Stimulated activated CD8-positive, alpha-beta memory T cell treated with anti-CD3 and anti-CD28 coated beads, Interleukin-7, amount 100 ng/mL, for 1 hour (primary cell): Measurements from ENCODE around the gene COPG2.
"Not testable (repeated sequence)": the region's sequence is repeated elsewhere in the genome, so short reads cannot be mapped to it uniquely, and the experiment has no call there.

Experiments
- DNase-seq, 2 donors: peaks; one replicate each; pipeline ENCODE4 v3.0.0-alpha.2; 2020; ENCODE audit warnings: low read depth in 2 of 2

COPG2 gene

DNA sequence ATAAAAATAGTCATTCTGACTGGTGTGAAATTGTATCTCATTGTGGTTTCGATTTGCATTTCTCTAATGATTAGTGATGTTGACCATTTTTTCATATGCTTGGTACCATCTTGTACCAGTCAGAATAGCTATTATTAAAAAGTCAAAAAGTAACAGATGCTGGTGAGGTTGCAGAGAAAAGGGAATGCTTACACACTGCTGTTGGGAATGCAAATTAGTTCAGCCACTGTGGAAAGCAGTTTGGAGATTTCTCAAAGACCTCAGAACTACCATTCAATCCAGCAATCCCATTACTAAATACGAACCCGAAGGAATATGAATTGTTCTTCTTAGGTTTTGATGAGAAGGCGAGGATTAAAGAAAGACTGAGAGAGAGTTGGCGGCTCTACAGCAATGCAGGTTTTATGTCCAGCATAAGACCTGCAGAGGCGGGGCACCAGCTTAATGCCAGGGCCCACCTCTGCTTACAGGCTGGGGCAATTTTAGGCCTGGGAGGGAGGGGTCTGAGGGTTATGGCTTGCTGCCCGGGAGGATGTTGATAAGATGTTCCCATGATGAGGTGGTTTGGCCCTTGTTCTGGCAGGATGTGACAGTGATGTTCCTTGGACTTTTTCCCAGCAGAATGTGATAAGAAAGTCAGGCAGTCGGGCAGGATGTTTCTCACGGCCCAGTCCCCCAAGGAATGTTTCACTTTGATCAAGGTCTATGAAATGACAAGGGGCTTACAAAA lies 102.2 kb downstream of the COPG2 start:
- no peak for DNase-seq

DNA sequence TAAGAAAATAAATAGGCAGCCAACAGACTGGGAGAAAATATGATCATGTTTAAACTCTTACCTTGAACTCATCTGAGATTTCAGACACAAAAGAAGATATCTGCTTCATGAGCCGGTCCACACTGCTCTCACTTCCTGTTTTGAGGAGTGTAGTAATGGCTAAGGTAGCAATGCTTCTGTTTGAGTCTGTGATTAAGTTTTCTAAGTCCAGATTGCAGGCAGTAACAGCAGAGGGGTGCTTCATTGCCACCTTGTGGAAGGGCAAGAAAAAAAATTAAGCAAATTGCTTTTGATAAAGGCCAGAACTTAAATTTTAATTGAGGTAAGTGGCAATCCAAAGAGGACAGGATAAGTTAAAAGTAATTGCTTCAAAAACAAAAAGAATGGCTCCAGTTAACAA lies 107.6 kb downstream of the COPG2 start:
- DNase-seq, result no peak

DNA sequence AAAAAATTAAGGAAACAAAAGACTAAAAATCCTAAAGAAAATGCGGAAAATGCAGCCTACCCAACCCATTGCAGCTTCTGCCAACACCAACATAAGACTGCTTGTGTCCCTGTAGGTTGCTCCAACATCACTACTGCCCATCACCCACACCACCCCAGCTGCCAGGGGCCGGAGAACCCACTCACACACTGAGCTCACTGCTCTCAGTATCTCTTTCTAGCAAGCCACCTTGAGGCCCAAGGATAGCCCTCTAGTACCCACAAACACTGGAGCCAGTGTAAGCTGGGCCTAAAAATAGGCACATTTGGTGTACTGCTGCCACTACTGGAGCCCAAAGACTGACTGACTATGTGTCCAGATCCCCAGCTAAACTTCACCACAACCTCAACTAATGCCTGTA lies 109.4 kb downstream of the COPG2 start:
- no peak for DNase-seq

DNA sequence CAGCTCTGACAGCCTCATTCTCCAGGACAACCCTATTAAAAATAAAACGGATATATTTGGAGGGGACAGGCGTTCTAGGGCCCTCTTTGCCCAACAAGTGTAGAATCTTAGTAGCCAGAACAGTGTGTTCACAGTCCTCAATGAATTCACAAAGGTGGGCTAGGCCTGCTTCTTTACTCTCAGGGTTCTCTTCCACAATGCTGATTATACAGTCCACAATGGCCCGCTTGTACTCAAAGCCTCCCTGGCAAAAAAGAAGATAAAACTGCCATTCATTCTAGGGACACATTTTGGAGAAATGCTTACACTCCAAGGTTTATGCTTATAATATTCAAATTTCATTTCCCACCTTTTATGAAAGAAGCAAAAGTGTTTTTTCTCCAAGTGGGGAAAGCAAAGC lies 114.1 kb downstream of the COPG2 start:
- no peak for DNase-seq

DNA sequence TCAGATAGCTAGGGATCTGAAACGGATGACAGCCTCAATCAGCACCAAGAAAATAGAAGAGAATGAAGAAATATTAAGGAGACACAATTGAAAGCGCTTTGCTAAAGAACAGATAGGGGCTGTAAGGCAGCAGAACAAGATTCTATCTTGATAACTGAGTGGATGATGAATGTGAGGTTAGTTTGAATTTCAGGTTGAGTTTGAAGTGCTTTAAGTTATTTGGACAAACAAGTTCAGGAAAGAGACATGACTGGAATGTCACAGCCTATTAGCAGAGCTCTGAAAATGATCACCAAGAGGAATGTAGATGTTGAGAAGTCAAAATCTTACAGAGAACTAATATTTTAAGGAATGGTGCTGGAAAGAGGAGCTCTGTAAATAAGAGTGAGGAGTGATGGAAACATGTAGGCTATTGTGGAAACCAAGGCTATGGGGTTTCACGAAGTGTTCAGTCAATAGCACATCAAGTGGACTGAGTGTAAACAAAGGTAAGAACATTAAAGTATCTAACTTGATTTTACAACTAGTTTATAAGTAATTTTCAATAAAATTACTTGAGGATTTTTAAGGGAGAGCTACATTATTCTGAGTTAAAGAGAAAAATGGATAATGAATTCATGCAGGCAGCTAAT lies 115.0 kb downstream of the COPG2 start:
- no peak for DNase-seq

DNA sequence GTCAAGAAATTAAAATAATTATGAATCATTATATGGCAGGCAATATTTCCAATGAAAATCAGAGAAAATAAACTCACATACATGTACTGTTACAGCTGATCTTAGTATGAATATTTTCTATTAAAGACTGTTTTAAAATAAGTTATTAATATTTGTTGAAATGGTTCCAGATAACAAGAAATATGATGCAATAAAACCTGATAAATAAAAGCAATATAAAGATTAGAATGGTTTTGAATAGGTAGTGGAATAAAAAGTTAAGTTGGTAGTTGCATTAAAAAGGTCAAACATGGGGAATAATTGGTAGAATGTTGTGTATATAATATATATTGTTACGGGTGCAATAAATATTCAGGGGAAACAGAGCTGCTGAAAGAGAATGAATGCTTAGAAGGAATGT lies 124.2 kb downstream of the COPG2 start:
- DNase-seq, result no peak

DNA sequence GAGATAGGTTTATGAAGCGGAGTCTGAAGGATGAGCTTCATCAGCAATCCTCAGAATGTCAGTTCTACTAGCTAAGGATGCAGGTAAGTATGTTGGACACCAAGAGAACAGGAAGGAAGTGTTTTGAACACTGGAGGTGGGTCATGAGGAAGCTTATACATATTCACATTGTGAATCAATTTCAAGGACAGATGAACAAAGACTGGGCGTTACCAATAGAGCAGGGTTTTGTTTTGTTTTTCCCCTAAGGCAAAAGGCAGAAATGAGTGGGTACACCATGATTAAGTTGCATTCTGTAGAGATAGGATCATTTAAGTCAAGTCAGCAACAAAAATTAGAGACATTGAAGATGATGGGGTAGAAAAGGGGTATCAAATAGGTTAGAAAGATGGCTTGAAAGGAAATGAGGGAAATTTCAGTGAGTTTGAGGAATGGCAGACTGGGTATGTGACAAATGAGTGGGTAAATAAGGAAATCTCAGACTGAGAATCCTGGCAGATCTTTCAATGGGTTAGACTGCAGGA lies 125.0 kb downstream of the COPG2 start:
- no peak for DNase-seq

DNA sequence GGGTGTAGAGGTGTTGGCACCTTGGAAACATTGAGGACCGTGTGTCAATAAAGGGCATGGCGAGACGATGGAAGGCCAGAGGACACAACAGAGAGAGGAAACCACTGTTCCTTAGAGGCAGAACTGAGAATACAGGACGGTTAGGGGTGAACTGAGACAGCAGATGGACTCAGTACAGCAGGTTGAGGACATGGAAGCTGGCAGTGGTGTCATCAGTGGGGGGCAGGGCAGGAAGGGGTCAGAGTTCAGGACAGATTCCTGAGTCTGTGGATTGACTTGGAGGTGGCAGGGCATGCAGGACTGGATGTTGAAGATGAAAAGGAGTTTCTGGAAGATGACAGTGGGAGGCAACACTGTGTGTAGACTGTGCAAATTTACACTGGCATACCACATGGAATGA lies 126.3 kb downstream of the COPG2 start:
- DNase-seq, result not testable (repeated sequence)

DNA sequence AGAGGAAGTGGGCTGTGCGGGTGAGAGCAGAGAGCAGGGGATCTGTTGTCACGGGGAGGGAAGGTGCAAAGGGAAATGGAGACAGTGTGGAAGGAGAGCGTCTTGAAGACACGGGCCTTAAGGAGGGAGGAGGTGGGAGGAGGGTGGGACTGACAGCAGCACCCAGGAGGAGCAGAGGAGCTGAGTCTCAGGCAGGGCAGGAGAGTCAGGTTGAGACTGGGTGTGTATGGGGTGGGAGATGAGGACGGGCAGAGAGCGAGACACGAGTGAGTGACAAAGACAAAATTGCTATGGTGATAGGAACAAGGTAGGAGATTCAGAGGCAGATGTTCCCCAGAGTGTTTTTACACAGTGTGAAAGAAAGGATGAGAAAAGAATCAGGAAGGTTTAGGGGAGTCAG lies 127.3 kb downstream of the COPG2 start:
- not testable (repeated sequence) for DNase-seq

DNA sequence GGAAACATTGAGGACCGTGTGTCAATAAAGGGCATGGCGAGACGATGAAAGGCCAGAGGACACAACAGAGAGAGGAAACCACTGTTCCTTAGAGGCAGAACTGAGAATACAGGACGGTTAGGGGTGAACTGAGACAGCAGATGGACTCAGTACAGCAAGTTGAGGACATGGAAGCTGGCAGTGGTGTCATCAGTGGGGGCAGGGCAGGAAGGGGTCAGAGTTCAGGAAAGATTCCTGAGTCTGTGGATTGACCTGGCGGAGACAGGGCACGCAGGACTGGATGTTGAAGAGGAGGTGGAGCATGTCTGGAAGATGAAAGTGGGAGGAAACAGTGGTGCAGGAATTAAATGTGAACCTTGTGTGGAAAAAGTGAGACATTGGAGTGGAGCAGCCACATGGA lies 130.7 kb downstream of the COPG2 start:
- not testable (repeated sequence) for DNase-seq

DNA sequence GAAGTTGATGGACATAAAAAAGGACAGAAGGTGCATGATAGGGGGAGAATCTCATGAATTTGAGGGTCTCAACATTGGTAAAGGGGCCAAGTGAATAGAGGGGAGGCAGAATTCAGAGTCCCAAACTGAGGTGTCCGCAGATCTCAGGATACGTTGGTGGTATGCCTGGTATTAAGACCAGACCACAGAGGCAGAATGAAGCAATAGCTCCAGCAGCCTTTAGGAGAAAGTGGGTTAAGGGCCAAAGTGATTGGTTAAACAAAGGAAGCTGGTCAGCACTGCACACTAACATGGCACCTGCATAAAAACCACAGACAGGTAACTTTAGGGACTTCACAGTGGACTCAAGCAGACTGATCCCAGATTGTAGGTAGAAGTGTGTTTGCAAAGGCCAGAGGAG lies 139.1 kb downstream of the COPG2 start:
- DNase-seq, result no peak

DNA sequence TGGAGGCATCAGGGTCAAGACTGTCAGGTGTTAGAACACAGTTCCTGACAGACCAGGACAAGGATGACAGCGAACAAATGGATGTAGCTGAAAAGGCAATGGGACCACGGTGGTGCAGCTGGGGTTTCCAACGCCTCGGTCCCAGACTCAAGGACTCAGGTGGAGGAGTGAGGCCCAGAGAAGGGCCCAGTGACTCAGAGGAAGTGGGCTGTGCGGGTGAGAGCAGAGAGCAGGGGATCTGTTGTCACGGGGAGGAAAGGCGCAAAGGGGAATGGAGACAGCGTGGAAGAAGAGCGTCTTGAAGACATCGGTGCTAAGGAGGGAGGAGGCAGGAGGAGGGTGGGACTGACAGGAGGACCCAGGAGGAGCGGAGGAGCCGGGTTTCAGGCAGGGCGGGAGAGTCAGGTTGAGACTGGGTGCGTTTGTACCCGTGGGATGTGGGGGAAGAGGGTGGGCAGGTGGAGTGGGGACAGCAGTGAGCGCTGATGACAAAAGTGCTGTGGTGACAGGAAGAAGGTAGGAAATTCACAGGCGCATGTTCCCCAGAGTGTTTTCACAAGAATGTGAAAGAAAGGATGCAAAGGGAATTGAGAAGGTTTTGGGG lies 140.7 kb downstream of the COPG2 start:
- DNase-seq, result not testable (repeated sequence)

DNA sequence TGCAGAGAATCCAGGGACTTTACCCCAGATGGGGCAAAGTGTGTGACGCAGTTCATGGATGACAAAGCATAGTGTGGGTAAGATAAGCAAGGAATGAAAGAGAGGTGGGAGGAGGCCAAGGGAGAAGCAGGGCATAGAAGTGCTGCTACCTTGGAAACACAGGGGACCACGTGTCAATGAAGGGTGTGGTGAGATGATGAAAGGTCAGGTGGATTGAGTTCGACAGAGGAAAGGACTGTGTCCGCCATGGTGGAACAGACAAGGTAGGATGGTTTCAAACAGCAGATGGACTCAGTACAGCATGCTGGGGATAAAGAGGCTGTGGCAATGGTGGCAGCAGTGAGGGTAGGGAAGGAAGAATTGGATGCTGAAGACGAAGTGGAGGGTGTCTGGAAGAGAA lies 143.9 kb downstream of the COPG2 start:
- no peak for DNase-seq

DNA sequence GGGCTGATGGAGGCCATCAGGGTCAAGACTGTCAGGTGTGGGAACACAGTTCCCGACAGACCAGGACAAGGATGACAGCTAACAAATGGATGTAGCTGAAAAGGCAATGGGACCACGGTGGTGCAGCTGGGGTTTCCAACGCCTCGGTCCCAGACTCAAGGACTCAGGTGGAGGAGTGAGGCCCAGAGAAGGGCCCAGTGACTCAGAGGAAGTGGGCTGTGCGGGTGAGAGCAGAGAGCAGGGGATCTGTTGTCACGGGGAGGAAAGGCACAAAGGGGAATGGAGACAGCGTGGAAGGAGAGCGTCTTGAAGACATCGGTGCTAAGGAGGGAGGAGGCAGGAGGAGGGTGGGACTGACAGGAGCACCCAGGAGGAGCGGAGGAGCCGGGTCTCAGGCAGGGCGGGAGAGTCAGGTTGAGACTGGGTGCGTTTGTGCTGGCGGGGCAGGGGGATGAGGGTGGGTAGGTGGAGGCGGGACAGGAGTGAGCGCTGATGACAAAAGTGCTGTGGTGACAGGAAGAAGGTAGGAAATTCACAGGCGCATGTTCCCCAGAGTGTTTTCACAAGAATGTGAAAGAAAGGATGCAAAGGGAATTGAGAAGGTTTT lies 144.9 kb downstream of the COPG2 start:
- not testable (repeated sequence) for DNase-seq

DNA sequence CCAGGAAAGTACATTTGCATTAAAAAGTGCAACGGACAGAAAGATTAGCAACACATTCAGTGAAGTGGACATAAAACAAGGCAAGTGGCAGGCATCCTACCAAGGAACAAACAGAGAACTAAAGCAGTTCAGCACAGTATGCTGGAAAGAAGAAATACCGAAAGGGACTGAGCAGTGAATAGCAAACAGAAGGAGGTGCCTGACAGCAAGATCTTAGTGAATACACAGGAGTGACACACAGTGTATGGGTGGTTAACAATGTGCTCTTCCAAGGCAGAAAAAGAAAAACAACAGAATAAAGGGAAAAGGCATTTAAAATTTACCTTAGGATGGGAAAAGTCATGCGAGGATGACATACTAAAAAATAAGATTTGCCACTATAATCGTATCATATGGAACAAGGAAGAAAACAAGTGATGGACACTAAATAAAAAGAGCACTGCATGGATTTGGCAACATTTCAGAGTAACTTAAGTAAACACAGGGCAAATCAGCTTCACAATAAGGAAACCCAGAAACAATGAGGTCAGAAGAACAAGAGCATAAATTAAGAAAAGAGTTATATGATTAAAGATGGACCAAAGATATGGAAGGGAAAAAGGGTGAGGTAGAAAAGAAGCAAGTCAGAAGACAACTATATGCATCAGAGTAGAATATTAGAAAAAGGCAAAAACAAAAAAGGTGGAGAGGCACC lies 147.1 kb downstream of the COPG2 start:
- DNase-seq, result no peak

DNA sequence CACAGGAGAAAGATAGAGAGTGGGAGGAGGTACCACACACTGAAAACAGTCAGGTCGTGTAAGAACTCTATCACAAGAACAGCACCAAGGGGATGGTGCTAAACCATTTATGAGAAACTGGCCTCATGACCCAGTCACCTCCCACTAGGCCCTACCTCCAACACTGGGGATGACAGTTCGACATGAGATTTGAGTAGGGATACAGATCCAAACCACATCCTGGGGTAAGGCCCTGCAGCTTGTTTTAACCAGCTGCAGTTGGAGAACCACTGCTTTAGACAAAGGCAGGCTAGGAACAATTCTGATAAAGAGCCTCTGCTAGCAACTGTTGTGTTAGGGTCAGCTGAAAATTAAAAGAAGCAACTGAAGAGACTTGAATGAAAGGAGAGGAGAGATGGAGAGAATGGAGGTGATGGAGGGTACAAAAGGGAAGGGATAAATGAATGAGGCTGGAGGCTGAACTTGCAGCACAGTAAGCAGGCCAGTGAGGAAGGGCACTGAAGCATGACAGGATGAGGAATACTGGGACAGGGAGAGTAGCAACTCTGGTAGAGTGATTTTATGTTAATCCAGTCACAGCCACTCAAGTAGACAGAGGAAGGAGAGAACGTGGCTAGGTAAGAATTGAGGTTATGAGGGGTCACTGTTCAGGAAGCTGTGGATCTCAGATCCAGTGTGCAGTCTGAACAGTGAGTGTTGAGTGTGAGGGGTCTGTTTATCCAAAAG lies 153.1 kb downstream of the COPG2 start:
- no peak for DNase-seq

DNA sequence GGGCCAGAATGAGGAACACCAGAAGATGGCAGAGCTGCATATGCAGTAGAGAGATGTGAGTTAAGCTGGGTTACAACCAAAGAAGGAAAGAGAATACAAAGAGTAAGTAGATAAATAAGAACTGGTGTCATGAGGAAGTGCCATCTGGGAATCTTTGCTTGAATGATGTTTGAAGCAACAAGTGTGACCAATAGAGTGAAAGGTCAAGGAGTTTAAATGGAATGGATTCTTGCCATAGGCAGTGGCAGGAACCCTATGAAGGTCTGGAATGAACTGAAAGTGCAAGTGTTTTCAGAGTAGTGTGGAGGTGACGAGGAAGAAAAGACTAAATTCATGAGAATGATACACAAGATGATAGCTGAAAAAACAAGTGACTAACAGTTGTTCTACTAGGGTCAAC lies 155.1 kb downstream of the COPG2 start:
- no peak for DNase-seq

DNA sequence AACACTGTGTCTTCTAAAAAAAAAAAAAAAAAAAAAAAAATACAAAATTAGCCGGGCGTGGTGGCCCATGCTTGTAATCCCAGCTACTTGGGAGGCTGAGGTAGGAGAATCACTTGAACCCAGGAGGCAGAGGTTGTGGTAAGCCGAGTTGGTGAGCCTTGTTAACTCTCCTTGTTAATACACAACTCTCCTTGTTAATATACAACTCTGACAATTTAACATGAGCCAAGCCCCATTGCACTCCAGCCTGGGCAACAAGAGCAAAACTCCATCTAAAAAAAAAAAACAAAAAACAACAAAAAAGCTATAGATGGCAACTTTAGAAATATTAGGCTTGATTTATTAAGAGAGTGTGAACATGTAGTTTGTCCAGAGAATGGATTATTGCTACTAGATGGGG lies 156.5 kb downstream of the COPG2 start:
- DNase-seq, result not testable (repeated sequence)

DNA sequence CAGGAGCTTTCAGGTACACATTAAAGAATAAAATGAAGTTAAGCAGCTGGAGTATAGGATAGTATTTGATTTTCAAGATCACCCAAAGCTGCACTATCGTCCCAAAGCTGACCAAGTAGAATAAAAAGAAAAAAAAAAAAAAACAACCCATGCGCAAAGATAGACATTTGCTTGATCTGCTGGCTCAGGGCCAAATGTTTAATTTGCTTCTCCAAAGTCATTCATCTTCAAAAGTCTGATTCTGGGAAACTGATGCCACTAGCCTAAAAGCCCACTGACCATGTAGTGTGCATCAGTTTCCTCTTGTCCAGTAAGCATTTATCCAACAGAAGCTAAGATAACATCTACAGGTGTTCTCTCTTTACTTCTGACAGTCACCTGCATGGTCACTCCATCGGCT lies 162.2 kb downstream of the COPG2 start:
- DNase-seq, result no peak

DNA sequence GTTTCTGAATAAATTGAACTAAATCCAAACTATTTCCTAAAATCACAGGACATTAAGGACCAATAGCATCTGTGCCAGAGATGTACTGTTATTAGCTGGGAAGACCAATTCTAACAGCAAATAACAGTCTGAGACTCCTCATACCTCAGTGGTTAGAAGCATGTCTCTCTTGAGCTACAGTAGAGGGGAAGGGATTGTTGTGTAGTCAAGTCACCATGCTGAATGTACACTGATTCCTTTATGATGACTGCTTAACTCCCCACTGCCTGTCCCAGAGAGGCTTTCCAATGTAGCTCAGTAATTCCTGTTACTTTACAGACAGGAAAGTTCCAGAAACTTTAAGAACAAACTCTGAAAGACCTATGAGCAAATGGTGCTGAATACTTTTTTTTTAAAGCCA lies 162.8 kb downstream of the COPG2 start:
- DNase-seq, result no peak

DNA sequence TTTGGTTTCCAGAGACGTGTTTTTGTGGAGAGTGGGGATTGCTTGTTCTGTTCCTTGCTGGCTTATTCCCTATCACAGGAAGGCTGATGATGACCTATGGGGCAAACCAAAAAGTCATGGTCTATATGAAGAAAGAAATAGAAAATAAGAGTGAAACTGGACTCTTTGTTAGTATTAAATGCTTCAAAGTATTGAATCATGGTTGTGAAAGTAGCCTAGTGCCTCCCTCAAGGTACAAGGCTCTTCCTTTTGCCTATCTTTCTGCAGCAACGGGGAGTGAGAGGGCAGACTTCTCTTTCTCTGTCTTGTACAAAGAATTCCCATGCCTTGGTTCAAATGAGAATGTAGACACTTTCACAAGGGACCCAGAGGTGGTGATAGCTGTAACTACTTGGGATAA lies 167.6 kb downstream of the COPG2 start:
- no peak for DNase-seq
